Adrenal gland (tissue), 12 donors: ENCODE data around the gene ATG9A. TPM values are rescaled to one million over a fixed set of nuclear protein-coding genes. Genes with fewer than 3 reads are reported as not detected.
A peak's percentile ranks its signal among the peaks of the same experiment; 100 is the strongest.

Source experiments
- DNase-seq, 7 donors: peaks; one replicate each; pipeline ENCODE4 v3.0.0-alpha.2; 2019 to 2020
- H3K27ac ChIP-seq, 5 donors: fragments of 200-600 bp; sonication (generic) in 4 of 5; 1 replicate in 3 of 5; 2 replicates in 2 of 5; pipeline versions ENCODE4 v1.5.1 to v1.8.0; 2016 to 2020; ENCODE audit warnings: mild to moderate bottlenecking in 1 of 5
- H3K27me3 ChIP-seq: fragments of 200-600 bp; 2 replicates; pipeline ENCODE4 v1.8.0; 2021
- H3K36me3 ChIP-seq, 2 donors: fragments of 200-600 bp; replicated peaks in 1 of 2; 1 replicate in 1 of 2; 2 replicates in 1 of 2; pipeline versions ENCODE4 v1.5.1 to v1.8.0; 2018 to 2022
- H3K4me1 ChIP-seq, 2 donors: fragments of 200-600 bp; replicated peaks in 1 of 2; 1 replicate in 1 of 2; 2 replicates in 1 of 2; pipeline versions ENCODE4 v1.5.1 to v1.8.0; 2018 to 2021
- H3K4me3 ChIP-seq, 4 donors: fragments of 200-600 bp; sonication (generic) in 3 of 4; one replicate each; pipeline ENCODE4 v1.5.1; 2016 to 2018
- H3K9me3 ChIP-seq, 3 donors: fragments of 200-600 bp; sonication (generic) in 1 of 3; replicated peaks in 1 of 3; 1 replicate in 2 of 3; 2 replicates in 1 of 3; pipeline versions ENCODE4 v1.5.1 to v1.8.0; 2016 to 2021
- CTCF ChIP-seq, 6 experiments: fragments of 450-650 bp in 4 of 6; fragments of 200-600 bp in 2 of 6; sonication (generic) in 1 of 6; IDR thresholded peaks; 1 replicate in 5 of 6; 2 replicates in 1 of 6; pipeline versions ENCODE4 v1.5.1 to v1.8.0; 2016 to 2021; ENCODE audit warnings: antibody characterized with exemption in 6 of 6, mild to moderate bottlenecking in 2 of 6, moderate library complexity in 1 of 6
- POLR2A ChIP-seq, 2 donors: fragments of 450-650 bp; IDR thresholded peaks; one replicate each; pipeline ENCODE4 v1.6.1; 2017; ENCODE audit warnings: antibody characterized with exemption in 2 of 2, mild to moderate bottlenecking in 2 of 2, moderate library complexity in 1 of 2
- WGBS, 4 donors: extraction: QIAGEN DNeasy Blood & Tissue Kit in 2 of 4; methylation state at CpG; one replicate each; pipeline versions ENCODE4 v1.1.5 to v1.1.7; 2013 to 2017; 5-methylcytosine and 5-hydroxymethylcytosine counted together
- intact Hi-C, 2 donors: fragments of 100-400 bp; cut with DNase I; formaldehyde crosslinking; loops; one replicate each; pipeline versions ENCODE4 v1.14.1 to v1.15.0; 2022 to 2023
- polyA plus RNA-seq, 3 donors: library from polyadenylated mRNA; stranded (reverse); fragments of 200-250 nt in 2 of 3; fragments of 350-450 nt in 1 of 3; fragmentation: Illumina TruSeq in 1 of 3; extraction: RNeasy Lipid Tissue Mini Kit (QIAGEN cat#74804) in 1 of 3; gene quantifications; one replicate each; pipeline ENCODE4 v1.2.3, GENCODE V29; 2013 to 2014
- total RNA-seq, 9 donors: library from RNA; depleted of rRNA in 4 of 9; stranded (reverse); fragments of >200 nt in 4 of 9; fragments of 120-200 nt in 1 of 9; fragmentation: NEBNext Ultra II Directional in 1 of 9; extraction: Animal tissue kit (Norgen Biotek cat#: 25700) in 1 of 9; gene quantifications; one replicate each; pipeline versions ENCODE4 v1.1.0 to v1.2.4, GENCODE V29; 2013 to 2023
- donor health status: healthy with polysubstance abuse.
- donor health status: Bipolar disorder and iron deficiency.
- donor health status: DM: yes; HTN: yes; CAD: no.
- donor health status: DM: no; HTN: no; CAD: no.
- donor health status: DM: no; HTN: no; CAD: no.
- donor health status: DM: yes; HTN: yes; CAD: no.

Gene ATG9A
- total and polyA plus RNA-seq, 12 donors, result 13.0 to 73.1 (median 51.3) TPM

- intact Hi-C loops, result no loop called here
- peaks cover 0 to 50% of the 10 kb centered on the region in 2 donors for H3K36me3 ChIP-seq
- TF ChIP-seq CTCF (IDR thresholded peaks at IDR 0.05) (peak in 1 of 6 experiments; percentile 24), POLR2A (IDR thresholded peaks at IDR 0.05) (peak in 1 of 2 donors; percentile 55)
- no peaks in the 10 kb centered on the region for H3K27me3 ChIP-seq
- peak; percentile 68 to 86 (median 79) for DNase-seq
- peak overlapping the region; percentile 97 to 100 (median 99) for H3K27ac ChIP-seq
- peaks cover 20 to 27% of the 10 kb centered on the region in 2 donors for H3K4me1 ChIP-seq
- H3K4me3 ChIP-seq, result peak overlapping the region; percentile 79 to 100 (median 93)
- 2 to 16% (median 5%) methylated on average over 6 to 45 of the region's 45 CpGs for WGBS, 4 donors
- no peaks in the 10 kb centered on the region for H3K9me3 ChIP-seq
Measured at GRCh38 chr2:219175928-219176817, 53.3 kb downstream of the ATG9A start.

- TF ChIP-seq POLR2A (IDR thresholded peaks at IDR 0.05), result no peak
- TF ChIP-seq CTCF (IDR thresholded peaks at IDR 0.05), result no peak
- no peak for DNase-seq
- H3K4me3 ChIP-seq, result peak overlapping the region in 2 of 4 donors; percentile 79 to 100
- H3K27me3 ChIP-seq, result no peaks in the 10 kb centered on the region
- peaks cover 0 to 43% of the 10 kb centered on the region in 2 donors for H3K36me3 ChIP-seq
- no peaks in the 10 kb centered on the region for H3K9me3 ChIP-seq
- intact Hi-C loops, result no loop called here
- peak overlapping the region in 4 of 5 donors; percentile 97 to 100 (median 99) for H3K27ac ChIP-seq
- WGBS, 4 donors, result 67 to 80% (median 71%) methylated on average over 6 to 7 of the region's 7 CpGs
- H3K4me1 ChIP-seq, result peaks cover 20 to 32% of the 10 kb centered on the region in 2 donors
Measured at GRCh38 chr2:219175486-219175885, 54.0 kb downstream of the ATG9A start.

GRCh38 chr2:219174801-219175200 lies 54.6 kb downstream of the ATG9A start:
- TF ChIP-seq POLR2A (IDR thresholded peaks at IDR 0.05), result no peak
- no peak for TF ChIP-seq CTCF (IDR thresholded peaks at IDR 0.05)
- intact Hi-C loops, result loop anchor here in 1 of 2 donors (5.0 kb wide), 1 partner anchor 38 kb away; no protein-coding TSS in a partner anchor
- no peak for DNase-seq
- peak overlapping the region in 1 of 5 donors; percentile 16 for H3K27ac ChIP-seq
- WGBS, 4 donors, result 83 to 86% (median 84%) methylated on average over 7 of the region's 7 CpGs
- H3K4me1 ChIP-seq, result peaks cover 20 to 32% of the 10 kb centered on the region in 2 donors
- peaks cover 0 to 37% of the 10 kb centered on the region in 2 donors for H3K36me3 ChIP-seq
- no peak overlapping the region for H3K4me3 ChIP-seq
- H3K27me3 ChIP-seq, result no peaks in the 10 kb centered on the region
- no peaks in the 10 kb centered on the region for H3K9me3 ChIP-seq

GRCh38 chr2:219174146-219174545 lies 55.3 kb downstream of the ATG9A start:
- Histone ChIP-seq H3K27ac (no peak overlapping the region), H3K4me3 (no peak overlapping the region), H3K36me3 (peaks cover 0 to 37% of the 10 kb centered on the region in 2 donors), H3K9me3 (no peaks in the 10 kb centered on the region), H3K4me1 (peaks cover 20 to 26% of the 10 kb centered on the region in 2 donors), H3K27me3 (no peaks in the 10 kb centered on the region)
- no peak for DNase-seq
- 82 to 96% (median 89%) methylated on average over 3 of the region's 3 CpGs for WGBS, 4 donors
- intact Hi-C loops, result loop anchor here in 1 of 2 donors (5.0 kb wide), 1 partner anchor 38 kb away; no protein-coding TSS in a partner anchor
- TF ChIP-seq CTCF (IDR thresholded peaks at IDR 0.05) (no peak), POLR2A (IDR thresholded peaks at IDR 0.05) (no peak)
